T-helper 22 cell (primary cell): ENCODE measurements around the gene KCNJ12.

Experiments
- DNase-seq: peaks from one replicate; pipeline ENCODE4 v3.0.0-alpha.2; 2020; ENCODE audit warnings: low read depth

The KCNJ12 gene

DNA sequence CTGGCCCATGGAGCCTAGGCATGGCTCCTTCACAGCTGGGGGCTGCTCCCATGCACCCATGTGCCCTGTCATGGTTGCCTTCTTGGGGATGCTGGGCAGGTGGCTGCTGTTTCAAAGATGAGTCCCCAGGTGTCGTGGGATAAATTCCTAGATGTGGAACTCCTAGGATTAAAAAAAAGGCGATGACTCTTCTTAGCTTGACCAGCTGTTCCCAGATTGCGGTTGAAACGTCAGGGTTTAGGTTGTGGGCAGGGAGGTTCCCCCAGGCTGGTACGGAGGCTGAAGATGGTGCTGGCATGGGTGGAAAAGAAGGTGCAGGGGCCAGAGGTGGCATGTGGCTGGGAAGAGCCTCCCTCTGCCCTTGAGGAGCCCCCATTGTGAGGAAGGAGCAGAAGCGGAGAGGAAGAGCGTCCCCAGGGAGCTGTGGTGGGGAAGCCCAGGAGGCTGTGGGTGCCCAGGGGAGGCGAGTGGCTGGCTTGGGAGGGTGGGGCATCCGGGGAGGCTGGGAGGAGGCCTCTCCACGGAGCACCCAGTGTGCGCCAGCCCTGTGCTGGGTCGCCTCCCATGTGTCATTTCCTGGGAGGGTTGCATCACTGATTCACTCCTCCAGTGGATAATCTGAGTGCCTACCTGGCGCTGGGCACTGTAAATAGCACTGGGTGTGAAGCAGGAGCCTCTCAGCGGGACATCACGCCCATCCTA, 7.5 kb upstream of the KCNJ12 start:
- DNase-seq, result no peak

DNA sequence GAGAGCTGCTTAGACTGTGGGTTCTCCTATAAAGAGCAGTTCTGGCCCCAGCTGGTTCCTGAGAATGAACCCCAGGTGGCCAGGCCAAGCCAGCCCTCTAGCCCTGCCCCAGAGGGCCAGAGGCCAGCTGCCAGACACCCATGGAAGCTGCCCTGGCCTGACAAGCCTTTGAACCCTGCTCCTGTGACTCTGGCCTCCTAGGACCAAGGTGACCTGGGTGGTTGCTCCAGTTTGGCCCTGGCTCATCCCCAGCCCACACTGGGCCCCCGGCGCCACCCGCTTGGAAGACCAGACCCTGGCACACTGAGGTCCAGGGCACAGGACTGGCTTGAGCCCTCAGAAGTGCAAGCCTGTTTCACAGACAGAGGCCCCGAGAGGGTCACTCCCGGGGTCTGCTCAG, 6.8 kb upstream of the KCNJ12 start:
- DNase-seq, result no peak

DNA sequence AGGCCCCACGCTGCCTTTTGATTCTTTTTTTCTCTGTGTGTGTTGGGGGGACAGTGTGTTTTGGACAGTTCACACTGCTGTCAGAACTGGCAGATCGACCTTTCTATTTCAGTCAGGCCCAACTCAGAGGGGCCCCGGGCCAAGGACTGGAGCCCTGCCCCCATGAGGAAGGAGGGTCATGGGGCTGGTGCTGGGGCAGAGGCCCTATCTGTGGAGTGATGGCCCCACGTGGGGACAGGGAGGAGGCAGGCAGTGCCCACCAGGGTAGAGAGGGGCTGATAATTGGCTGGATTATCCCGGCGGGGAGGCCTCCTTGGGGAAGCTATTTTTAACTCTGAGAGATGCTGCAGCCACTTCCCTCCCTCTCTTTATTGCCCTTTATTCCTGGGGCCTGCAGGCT, 5.7 kb upstream of the KCNJ12 start:
- DNase-seq, result no peak

DNA sequence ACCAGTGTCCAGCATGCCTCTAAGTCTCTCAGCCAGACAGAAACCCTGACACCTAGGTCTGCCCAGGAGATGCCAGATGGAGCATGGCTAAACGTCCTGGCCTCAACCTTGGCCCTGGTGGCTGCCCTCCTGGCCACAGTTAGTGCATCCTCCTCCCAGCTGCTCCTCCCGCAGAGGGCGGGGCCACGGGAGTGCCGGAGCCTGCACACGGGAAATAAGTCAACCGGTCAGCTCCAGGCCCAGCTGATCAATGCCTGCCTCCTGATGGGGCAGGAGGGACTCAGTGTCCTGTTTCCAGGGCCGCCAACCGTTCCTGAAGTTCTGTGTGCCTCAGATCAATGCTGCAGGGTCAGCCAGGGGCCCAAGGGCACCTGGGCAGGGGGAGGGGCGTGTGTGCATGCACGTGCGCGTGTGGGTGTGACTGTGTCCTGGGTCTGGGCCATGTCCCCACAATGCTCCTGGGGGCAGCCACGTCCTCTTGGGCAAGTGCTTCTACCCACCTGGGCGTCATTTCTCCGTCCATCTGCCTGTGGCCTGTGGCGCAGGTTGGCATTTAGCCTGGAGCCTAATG, 4.6 kb upstream of the KCNJ12 start:
- DNase-seq, result no peak

DNA sequence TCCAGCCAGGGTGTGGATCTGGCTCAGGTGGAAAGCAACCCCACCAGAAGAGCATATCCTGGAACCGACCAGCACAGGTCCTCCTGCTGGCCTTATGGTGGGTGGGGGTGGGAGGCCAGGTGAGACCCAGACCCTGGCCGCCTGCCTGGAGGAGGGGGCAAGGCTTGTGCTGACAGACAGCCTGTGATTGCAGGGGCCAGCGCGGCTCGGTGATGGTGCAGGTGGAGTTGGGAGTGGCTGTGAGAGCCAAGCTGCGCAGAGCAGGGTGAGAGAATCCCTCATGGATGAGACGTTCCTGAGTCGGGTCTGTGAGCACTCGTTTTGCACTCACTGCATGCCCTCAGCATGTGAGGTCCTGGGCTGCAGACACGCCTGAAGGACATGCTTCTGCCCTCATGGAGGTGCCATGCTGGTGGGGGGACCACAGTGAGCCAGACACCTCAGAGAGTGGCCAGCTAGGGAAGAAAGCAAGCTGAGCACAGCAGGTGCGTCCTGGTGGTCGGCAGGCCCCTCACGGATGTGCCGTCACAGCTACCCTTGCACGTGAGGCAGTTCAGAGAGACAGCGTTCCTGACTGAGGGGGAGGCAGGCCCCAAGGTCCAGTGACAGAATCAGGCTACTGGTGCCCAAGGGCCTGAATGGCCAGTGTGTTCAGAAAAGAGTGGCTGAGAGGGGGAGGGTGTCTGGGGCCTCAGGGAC, 3.8 kb upstream of the KCNJ12 start:
- no peak for DNase-seq

DNA sequence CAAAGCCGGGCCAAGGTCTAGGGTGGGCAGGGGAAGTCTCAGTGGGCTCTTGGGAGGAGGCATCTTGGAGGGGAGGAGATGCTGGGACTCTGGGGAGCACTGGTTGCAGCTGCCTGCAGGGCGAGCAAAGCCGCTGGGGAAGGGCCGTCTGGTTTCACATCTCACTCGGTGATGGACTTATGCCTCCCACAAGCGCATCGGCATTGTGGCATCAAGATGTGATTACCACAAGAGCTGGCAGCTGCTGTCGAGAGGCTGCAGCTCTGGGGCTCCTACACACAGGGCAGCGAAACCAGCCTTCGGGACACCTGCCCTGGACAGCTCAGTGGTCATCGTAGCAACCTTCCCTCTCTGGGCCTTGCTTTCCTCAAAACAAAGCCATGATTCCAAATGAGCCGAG, 3.1 kb upstream of the KCNJ12 start:
- DNase-seq, result no peak

DNA sequence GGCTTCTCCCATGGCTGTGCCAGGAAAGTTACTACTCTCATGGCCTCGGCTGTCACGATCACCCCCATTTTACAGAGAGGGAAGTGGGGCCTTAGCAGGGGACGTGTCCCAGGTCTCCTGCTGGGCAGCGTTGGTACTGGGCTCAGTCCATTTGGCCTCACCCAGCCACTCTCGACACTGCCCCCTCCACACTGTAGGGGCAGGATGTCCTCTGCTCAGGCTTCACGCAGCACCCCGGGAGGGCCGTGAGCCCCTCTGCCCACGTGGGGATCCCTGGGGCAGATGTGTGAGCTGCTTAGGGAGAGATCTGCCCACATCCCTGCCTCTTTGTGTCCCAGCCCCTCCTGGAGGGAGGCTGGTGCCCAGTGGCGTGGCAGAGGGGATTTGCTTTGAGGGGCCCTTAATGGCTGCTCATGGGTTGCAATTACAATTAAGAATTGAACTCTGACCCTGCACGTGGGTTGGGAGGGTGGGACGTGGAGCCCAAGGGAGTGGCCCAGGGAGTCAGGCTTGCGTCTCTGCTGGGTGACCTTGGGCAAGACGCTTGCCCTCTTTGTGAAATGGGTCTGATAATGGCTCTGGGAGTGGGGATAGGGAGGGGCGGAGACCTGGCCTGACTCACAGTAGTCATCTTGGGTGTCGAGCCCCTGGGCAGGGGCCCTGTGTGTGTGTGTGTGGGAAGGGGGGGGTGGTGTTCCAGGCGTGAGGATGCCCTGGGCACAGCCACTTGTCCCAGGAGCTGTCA, 2.3 kb upstream of the KCNJ12 start:
- DNase-seq, result no peak

DNA sequence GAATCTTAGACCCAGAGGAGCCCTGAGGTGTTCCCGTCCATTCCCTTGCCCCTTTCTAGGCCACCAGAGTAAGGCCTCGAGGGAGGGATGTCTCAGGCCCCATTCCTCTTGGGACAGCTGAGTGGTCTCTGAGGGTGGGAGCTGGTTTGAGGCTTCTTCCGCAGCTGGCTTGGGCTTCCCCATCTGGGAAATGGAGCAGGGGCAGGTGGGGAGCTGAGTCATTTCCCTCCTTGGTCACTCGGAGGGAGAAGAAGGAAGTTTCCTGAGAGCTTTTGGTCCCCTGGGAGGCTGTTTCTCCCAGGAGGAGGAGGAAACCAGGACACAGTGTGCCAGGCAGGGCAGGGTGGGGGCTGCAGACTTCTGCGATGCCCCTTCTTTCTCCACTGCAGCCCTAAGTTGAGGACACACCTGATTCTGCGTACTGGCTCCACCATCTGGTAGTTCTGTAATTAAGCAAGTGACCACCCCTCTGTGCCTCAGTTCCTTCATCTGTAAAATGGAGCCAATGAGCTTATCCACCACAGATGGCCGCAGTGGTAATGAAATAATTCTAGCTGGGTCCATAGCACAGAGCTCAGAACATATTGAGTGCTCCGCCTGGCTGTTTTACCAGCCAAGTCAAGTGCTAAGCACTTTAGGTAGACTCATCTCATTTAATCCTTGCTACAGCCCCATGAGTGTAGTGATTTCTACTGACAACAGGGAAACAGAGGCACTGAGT, 1.6 kb upstream of the KCNJ12 start:
- DNase-seq, result no peak

DNA sequence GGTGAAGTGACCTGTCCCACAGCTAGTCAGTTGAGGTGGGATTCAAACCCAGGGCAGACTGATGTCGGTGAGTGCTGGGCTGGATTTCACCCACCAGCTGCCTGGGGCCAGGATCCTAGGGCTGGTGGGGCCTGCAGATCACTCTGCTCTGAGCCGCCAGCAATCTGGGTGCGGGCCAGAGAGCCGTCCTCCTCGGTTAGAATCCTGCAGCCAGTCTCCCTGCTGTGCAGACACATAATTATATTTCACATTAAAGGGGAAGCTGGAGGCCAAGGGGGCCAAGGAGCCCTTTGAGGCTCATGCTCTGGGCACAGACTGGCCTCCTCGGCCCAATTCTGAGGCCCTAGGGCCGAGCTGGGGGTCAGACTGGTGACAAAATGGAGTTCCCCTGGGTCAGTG, 996 bp upstream of the KCNJ12 start:
- no peak for DNase-seq

DNA sequence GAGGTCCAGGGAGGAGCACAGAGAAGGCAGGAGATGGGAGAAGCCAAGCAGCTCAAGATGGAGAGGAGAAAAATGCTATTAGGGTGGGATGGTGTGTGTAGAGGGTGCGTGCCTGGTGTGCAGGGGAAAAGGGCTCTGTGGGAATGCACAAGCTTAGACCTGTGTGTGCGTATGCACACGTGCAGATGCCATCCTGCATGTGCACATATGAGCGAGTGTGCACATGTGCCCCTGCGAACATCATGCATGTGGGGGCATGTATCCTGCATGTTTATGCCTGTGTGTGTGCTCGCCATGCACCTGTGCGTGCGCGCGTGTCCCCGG, 438 bp upstream of the KCNJ12 start:
- DNase-seq, result no peak

DNA sequence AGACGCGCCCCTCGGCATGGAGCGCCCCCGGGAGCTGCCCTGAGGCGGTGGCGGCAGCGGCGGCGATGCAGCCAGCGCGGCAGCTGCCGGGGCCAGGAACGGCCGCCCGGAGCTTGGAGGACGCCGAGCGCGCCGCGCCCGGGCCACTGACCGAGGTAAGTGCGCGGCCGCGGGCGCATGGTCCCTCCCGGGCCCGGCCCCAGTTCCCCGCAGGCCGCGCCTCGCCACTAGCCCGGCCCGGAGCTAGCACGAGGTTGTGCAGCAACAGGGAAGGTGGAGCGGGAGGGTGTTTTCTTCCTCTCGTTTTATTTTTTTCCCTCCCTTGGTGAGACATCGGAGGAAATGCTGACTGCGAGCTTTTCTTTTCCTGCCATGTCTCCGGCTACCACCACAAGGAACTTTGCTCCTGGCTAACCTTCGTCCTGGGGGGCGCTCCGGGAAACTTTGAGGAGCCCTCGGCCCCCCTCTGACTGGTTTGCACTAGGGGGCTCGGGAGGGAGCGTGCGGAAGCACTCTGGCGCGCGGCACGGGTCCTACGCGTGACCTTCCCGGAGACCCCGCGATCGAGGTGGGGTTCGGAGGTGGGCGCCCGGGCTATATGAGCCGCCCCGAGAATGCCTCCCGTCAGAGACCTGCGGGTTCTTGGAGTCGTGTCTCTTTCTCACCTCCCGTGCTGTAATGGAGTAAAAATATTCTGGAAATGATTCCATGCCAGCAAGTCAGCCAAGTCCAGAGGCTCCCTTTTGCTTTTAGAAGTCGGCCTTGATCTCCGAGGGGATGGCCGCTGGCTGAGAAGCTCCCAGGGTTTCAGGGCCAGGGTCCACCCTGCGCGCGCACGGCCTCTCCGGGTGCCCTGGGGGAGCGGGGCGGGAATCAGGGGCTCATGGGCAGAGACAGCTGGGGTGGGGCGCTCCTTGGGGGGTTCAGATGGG, 868 bp downstream of the KCNJ12 start:
- no peak for DNase-seq

DNA sequence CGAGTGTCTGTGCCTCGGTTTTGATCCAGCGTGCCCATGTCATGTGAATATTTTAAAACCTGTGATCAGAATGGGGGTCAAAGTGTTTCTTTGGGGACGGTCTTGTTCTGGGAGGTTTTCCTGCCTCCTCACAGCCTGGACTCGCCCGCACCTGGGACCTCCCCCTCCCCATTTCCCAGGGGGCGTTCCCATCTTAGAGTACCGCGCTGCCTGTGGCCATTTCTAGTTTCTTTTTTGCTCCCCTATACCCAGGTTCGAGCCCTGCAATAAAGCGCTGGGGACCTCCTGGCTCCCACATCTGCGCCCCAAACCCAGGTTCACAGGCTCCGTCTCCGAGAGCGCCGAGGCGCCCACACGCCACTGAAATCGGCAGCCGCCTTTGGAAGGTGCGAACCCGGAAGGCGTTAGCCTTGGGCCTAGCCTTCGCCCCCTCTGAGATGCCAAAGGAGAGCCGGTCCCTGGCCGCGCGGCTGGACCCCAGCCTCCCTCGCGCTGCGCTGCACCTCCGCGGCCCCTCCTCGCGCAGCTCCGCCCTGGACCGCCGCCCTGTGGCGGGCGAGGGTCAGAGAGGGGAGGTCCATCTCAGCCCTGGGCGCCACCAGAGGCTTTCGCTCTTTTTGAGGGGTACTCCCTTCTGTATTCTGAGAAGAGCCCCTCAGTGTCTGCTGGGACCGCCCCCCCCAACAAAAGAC, 1.7 kb downstream of the KCNJ12 start:
- no peak for DNase-seq

DNA sequence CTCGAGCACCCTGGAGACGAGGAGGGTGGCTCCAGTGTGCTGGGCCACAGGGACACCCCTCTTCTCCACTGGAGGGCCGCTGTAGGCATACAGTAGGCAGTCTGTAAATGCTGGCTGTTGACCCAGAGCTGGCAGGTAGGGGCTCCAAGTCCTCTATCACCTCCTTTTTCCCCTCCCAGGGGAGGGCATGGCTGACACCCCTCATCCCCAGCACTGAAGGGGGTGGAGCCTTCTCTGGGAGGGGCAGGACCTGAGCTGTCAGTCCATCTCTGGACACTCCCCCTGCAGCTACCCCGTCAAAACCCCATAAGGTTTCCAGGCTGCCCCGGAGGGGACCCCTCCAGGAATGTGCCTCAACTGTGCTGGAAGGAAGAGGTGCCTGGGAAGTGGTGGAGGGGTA, 2.4 kb downstream of the KCNJ12 start:
- no peak for DNase-seq

DNA sequence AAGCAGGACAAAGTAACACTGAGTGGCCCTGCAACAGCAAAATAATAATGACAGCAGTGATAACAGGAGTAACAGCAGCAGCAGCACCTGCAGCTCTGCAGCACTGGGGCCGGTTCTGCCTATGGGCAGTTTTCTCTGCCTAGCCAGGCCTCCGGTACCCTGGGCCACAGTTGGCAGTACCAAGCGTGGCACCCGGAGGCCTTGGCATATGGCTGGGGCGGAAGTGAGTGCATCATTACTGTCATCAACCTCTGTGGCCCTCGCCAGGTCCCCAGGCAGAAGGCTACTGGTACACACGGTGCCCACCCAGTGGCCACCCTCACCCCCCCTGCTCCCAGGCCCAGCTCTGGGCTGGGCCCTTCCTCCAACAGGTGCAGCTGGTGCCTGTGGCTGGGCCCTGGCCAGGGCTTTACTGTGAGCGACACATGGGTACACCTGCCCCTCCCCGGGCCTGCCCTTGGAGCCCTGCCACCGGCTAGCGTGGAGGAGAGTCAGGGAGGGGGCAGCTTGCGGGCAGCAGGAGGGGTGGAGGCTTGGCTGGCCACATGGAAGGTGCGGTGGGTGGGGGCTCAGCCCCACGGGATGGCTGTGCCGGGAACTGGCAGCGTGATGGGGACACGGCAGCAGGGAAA, 3.0 kb downstream of the KCNJ12 start:
- DNase-seq, result no peak

DNA sequence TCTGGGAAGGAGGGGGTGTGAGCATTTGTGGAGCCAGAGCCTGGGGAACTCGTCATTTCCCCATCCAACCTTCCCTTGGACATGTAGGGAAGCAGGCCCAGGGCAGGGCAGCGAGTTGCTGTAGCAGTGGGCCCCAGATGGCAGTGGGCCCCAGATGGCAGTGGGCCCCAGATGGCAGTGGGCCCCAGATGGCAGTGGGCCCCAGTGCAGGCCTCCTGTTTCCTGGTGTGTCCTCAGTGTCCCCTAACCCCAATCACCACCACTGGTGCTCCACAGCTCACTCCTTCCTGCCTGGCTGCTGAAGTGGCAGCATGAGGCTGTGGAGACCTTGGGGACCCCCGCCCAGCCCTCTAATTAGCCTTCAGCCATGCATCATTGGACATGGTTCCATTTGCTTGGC, 4.5 kb downstream of the KCNJ12 start:
- DNase-seq, result no peak

DNA sequence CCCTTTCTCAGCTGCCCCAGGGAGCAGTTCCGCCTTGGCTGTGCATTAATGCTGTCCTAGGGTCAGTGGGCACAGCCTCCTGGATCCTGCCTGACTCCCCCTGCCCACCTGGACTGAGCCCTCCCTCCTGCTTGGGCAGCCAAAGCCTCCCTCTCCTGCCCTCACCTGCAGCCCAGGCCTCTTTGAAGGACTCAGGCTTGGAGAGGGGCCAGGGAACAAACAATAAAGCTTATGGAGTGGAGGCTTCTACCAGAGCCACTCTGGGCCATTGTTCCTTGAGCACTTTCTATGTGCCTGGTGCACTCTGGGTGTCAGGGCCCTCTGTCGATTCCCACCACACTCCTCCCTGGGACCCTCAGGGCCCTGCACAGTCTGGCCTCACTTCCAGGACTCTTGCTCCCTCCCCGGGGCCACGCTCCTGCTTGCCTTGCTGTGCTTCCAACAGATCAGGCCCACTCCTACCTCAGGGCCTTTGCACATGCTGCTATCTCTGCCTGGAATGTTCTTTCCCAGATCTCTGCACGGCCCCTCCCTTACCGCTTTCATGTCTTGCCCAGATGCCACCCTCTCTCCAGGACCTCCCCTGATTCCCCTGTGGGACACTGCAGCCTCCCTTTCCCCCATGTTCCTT, 5.0 kb downstream of the KCNJ12 start:
- no peak for DNase-seq

DNA sequence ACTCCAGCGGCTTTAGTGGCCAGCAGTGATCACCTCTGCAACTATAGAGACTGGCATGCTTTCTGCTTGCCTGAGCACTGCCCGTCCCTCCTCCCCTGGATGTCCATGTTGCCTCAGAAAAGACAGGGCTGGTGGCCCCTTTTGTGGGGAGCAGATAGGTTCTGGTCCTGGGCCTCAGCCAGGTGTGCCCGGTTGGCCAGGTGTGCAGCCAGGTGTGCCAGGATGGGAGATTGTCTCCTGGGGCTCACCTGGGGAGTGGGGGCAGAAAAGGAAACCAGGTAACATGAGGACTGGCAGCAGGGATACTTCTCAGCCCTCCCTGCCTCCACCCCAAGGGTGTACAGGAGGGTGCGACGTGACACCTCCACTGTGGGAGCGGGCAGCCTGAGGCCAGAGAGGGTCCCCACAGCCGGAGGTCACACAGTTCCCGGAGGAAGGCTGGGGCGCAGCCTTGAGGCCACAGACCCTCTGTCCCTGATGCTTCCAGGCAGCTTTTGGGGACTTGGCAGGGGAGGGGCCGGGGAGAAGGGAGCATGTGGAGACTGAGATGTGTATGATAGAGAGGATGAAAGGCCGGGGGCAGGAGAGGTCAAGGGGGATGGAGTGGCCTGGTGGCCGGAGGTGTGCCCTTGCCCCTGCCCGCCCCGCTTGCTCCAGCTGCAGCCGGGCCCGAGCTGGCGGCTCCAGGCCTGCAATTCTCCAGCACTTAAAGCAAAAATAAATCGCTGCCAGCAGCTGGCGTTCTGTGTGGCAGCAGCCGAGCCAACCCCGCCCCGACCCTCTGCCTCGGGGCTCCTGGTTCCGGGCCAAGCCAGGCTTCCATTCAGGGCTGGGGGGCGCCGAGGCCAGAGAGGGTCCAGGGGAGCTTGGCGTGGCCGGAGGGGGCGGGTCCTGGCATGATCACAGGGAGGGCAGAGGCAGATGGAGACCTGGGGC, 6.7 kb downstream of the KCNJ12 start:
- no peak for DNase-seq

DNA sequence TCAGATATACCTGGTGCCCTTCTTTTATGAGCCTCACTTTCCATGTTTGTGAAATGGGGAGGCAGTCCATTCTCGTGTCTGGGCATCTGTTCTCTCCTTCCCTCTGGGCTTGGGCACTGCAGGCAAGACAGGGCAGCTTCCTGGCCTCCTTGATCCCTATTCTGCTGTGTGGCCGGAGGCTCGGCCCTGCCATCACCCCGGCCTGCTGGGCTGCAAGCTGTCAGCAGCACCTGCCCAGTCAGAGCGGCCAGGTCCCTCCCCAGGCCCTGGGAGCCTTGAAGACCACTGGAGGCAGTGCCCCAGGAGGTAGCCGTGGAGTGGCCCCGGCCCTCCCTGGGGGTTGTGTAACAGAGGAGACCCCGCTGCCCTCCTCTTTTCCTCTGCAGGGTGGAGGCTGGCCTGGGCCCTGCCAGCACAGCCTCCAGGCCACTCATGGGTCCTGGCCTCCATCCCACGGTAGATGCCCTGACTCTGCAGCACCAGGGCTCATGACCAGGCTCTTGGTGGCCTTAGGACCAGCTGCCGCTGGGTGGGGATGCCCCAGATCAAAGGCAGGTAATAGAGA, 9.2 kb downstream of the KCNJ12 start:
- DNase-seq, result no peak
